DMS53 (cell line): ENCODE results near the gene HMX3.
"Not testable (repeated sequence)": the region's sequence is repeated elsewhere in the genome, so short reads cannot be mapped to it uniquely, and the experiment has no call there.

Source experiments
- DNase-seq: peaks from one replicate; lab custom pipeline; 2025; lab: John Stamatoyannopoulos, UW

The HMX3 gene

GRCh38 chr10:123148414-123149161 is 12.8 kb downstream of the HMX3 start:
- peak; percentile 57 for DNase-seq

GRCh38 chr10:123149162-123149567 is 13.4 kb downstream of the HMX3 start:
- peak; percentile 60 for DNase-seq

DNA sequence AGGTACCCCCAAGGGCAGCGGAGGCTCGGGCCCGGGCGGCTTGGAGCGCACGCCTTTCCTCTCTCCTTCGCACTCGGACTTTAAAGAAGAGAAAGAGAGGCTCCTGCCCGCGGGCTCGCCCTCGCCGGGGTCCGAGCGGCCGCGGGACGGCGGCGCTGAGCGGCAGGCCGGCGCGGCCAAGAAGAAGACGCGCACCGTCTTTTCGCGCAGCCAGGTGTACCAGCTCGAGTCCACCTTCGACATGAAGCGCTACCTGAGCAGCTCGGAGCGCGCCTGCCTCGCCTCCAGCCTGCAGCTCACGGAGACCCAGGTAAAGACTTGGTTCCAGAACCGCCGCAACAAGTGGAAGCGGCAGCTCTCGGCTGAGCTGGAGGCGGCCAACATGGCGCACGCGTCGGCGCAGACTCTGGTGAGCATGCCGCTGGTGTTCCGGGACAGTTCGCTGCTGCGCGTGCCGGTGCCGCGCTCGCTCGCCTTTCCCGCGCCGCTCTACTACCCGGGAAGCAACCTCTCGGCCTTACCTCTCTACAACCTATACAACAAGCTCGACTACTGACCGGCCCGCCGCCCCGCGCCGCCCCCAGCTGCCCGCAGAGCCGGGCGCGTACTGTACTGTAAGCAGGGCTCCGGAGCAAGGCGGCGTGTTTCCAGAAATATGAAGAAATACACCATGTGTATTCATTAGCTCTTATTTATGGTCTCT is 13.9 kb downstream of the HMX3 start:
- DNase-seq, result peak; percentile 79

- DNase-seq, result peak; percentile 72
Observed at GRCh38 chr10:123150271-123150985, 14.7 kb downstream of the HMX3 start.

- peak; percentile 85 for DNase-seq
Observed at GRCh38 chr10:123150986-123151736, 15.4 kb downstream of the HMX3 start.

DNA sequence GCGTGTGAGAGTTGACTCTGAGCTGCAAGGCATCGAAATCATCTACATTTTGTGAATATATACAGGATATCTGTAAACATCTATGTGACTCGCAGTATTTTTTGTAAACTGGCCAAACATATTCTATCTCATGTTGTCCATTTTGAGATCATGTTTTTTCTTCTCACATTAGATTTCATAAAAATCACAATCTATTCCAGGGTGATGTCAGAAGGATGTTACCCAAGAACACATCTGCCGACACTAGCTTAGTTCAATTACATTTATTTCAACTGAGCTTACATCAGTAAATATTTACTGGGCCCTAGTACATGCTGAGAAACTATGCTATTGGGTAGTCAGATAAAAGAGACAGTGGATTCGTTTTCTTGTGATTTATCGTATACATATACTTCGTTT is 16.0 kb downstream of the HMX3 start:
- no peak for DNase-seq

- no peak for DNase-seq
Observed at GRCh38 chr10:123153486-123154091, 17.8 kb downstream of the HMX3 start.

DNA sequence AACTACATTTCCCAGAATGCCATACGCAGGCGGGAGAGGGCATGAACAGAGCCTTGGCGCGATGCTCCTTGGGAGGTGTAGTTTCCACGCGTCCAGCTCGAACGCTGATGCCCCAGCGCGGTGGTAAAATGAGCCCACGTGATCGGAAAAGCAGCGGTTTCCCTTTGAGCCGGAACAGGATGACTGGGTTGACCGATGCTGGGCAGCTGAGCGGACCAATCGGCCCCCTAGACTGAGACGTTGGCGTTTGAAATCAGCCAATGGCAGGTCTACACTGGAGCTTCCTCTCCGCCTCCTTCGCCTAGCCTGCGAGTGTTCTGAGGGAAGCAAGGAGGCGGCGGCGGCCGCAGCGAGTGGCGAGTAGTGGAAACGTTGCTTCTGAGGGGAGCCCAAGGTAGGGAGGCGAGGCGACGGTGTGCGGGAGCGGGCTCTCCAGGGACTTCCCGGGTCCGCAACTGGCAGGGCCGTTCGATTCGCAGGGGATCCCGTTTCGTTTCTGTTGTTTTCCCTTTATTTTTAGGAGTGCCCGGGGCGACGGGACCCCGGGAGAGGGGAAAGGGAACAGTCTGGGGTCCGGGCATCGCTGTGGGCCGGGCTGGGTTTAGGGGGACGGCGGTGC is 18.4 kb downstream of the HMX3 start, which contains the start of gene BUB3:
Gene BUB3 (plus strand): TSS at position 311 of the 619 bp plus-strand sequence. CDS start 516 bp downstream, outside the sequence.
- peak; percentile 99 for DNase-seq

DNA sequence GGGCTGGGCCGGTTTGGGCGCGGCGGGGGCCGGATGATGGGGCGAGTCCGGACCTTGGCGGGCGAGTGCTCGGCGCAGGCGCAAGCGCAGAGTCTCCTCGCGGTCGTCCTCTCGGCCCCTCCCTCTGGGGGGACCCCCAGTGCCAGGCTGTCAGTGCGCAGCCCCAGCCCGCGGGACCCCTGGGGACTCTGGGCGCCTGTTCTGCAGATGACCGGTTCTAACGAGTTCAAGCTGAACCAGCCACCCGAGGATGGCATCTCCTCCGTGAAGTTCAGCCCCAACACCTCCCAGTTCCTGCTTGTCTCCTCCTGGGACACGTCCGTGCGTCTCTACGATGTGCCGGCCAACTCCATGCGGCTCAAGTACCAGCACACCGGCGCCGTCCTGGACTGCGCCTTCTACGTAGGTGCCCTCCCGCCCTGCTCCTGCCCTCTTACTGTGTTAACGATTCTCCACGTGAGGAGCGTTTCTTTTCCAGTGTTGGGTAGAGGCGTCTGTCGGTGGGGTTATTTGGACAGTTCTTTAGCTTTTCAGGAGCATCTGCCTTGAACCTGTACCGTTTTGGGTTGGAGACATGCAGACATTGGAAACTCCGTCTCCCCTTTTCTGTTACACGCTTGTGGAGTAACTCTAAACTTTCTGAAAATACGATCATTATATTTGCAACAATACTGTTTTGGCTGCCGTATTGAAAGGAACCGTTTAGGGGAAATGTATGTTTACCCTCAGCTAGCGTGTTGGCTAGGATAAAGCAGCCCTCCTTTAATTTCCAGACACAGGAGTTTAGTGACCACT is 19.1 kb downstream of the HMX3 start:
- peak; percentile 77 for DNase-seq

DNA sequence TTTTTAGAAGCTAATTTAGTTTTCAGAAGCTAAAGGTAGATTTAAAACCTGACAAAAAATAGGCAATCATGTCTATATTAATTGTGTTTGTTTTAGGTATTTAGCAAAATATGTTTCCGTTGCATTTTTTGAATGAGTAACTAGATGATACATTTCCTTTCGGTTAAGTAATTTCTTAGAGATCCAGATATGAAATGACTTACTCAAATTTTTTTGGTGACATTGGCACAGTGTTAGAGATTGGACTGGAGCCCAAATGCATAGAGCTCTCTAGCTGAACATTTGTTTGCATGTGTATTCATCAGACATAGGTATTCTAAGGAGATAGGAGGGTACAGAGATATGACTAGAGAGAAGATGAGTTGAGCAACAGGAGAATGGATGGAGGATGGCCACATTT is 20.3 kb downstream of the HMX3 start:
- DNase-seq, result no peak

DNA sequence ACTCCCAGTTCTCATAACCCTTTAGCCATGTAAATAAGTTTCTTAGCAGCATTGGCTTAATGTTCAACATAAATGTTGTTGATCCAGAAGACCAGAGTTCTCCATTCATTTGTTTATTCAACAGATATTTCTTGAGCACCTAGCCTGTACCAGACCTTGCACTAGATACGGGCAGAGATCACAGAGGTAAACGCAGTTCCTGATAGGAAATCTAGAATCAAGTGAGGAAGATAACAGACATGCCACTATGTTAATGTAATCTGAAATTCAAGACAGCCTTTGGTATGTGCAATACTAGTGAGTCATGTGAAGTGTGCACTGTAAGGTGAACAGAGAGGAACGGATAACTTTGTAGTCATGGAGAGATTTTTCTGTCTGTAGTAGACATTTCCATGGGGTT is 21.4 kb downstream of the HMX3 start:
- no peak for DNase-seq

DNA sequence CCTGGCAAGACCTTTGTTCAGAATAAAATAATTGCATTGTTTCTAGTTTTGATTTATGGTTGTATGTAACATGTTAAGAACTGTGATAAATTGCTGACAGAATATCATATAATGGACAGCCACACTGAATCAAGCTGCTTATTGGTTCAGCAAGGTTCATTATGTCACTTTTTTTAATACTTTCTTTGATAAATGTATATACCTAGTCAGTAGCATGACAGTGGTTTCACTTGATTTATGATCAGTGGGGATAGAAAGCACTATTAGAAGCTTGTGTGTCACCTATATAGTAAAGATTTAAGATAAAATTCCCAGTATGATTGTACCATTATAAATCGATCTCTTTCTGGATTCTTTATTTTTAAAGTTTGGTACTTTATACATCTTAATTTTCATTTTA is 22.9 kb downstream of the HMX3 start:
- no peak for DNase-seq

- DNase-seq, result no peak
Observed at GRCh38 chr10:123160311-123160980, 24.7 kb downstream of the HMX3 start.

DNA sequence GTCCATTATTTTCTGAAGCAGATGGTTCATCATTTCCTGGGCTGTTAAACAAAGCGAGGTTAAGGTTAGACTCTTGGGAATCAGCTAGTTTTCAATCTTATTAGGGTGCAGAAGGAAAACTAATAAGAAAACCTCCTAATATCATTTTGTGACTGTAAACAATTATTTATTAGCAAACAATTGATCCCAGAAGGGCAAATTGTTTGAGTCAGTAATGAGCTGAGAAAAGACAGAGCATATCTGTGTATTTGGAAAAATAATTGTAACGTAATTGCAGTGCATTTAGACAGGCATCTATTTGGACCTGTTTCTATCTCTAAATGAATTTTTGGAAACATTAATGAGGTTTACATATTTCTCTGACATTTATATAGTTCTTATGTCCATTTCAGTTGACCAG is 28.5 kb downstream of the HMX3 start:
- no peak for DNase-seq

DNA sequence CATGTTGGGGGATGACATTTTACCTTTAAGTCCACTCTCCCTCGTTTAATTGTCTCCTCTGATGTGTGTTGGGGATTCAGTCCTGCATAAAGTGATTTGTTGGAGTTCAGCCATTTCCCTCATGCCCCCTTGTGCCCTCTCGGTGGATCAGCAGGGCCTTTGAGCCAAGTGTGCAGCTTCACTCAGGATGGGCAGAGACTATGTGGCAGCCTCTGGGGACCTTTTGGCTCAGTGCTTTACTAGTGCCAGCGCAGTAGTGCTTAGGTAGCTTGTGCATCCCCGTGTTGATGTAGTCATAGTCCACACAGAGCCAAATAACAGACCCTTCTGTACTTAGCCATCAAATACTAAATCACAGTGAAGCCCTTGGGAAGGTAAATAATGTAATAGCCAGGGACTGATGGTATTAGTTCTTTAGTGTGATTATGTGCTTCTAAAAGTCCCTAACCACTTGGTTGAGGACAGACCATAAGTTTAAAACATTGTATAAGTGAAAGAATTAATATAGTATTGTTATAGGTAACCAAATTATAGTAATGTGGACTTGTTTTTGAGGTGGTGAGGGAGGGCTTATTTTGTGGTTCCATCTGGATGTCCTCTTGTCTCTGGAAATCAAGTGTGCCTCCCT is 29.8 kb downstream of the HMX3 start:
- DNase-seq, result no peak

GRCh38 chr10:123166618-123167017 is 30.8 kb downstream of the HMX3 start:
- DNase-seq, result no peak

- DNase-seq, result no peak
Observed at GRCh38 chr10:123170961-123171360, 35.2 kb downstream of the HMX3 start.

DNA sequence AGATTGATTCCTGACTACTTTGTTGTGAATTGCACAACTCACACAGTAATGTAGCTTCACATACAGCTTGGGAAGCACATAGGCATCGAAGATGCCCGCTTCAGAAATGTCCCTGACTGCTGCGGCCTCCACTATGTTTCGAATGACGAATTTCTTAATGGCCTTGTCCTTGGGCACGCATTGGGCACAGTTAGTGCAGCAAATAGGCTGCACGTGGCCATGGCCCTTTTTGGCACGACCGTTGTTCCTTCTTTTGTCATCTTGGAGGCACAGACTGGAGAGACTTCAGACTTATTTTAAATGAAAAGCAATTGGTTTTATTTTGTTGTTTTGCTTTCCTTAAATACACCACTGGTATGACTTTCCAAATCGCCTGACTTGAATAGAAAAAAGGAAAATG is 35.8 kb downstream of the HMX3 start:
- not testable (repeated sequence) for DNase-seq
